ENCODE results near the gene SEMA3G.

The SEMA3G gene

DNA sequence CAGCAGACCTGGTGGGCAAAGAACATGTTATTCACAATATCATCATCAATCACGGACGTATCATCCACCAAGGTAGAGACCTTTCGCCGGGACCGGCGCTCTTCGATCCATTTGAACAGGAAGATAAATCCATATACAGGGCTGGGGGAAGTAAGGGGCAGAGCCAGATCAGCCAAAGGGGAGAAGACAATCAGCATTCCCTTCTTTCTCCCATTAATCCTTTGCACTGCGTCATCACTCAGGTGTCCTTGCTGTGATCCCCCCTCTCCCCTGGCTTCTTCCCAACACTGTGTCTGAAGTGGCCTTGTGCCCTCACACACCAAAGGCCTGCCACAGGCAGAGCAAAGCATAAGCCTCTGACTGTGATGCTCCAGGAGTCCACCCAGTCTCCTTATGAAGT lies 36.4 kb downstream of the SEMA3G start:
- no peak for DNase-seq

DNA sequence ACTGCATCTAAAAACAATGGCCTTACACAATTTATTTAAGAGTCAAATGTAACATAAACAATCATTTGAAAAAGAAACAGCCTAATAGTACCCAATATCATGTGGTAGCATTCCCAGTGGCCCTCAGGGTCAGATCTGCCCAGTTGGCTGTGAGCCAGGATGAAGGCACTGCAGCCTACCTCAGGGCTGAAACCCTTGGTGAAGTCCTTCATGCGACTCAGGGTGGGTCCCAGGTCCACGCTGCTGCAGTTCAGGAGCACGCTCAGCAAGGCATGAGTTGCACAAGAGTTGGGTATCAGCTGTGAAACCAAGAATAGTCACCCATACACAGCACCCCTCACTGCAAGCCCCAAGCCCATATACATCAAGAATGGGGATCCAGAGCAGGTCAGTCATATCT lies 37.1 kb downstream of the SEMA3G start:
- DNase-seq, result no peak

- no peak for DNase-seq
These were observed 38.0 kb downstream of the SEMA3G start for GRCh38 chr3:52406791-52407510.

GRCh38 chr3:52406231-52406661 lies 38.7 kb downstream of the SEMA3G start:
- DNase-seq, result no peak

GRCh38 chr3:52405601-52406110 lies 39.2 kb downstream of the SEMA3G start:
- DNase-seq, result no peak

- no peak for DNase-seq
These were observed 39.8 kb downstream of the SEMA3G start for GRCh38 chr3:52405066-52405465.

GRCh38 chr3:52404391-52404790 lies 40.5 kb downstream of the SEMA3G start:
- DNase-seq, result no peak

- DNase-seq, result no peak
These were observed 40.9 kb downstream of the SEMA3G start for GRCh38 chr3:52403955-52404354.

DNA sequence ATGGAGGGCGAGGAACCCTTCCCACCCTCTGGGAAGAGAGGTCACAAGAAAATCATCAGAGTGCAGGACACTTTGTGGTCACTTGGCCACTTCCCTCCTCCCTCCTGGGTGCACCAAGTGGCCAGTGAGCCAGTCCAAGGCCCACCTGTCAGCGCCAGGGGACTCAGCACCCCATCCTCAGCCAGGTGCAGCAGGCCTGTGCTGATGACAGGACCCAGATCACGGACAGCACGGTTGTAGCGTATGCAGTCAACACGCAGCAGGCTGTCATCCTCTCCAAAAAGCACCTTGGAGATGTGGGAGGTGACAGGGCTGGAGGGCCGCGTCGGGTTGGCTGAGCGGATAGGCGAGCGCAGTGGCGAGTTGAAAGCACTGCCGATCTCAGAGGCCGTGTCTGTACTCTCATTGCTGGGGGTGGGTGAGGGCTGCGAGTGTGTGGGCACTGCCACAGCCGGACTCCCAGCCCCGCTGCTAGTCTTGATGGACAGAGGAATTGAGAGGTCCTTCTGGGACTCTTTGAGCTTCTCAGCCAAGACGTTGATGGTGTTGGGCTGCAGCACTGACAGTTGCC lies 41.5 kb downstream of the SEMA3G start:
- no peak for DNase-seq

DNA sequence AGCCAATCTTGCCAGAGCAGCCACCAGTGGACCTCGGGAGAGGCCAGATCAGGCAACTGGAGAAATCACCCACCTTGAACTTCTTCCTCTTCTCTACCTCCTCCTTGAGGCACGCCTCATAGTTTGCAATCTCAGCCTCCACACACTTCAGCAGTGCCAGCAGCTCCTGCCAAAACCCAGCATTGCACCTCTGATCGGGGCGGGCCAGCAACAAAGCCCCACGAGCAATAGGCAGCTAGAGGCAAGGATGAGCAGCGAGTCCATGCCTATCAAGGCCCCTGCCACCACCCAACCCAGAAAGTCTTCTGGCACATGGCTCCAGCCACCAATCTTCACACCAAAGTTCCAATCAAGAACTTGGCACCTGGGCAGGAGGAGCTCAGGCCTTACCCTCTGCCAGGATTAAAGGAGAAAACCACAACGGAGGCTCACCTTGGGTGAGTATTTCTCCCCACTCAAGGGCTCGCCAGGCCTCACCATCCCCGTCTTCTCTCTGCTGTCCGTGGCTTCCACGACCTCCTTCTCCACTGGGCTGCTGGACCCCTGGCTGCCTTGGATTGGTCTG lies 42.1 kb downstream of the SEMA3G start:
- DNase-seq, result no peak

DNA sequence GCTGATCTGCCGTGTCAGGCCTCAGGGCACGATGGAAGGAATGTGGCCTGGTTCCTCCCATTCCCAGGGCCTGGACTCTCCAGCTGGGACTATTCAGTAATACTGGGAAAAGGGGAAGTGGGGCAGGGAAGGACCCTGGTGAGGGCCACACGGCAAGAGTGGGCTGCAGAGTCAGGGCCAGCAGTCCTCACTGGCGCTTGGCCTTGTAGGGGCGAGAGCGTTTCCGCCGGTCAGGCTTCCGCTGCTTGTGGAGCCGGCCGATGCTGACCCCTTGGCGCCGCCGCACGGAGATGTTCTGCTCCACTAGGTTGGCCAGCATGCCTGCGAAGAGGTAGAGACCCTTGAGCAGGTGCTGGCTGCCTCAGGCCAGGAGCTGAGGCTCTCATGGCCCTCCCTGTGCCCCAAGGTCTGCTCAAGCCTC lies 42.8 kb downstream of the SEMA3G start:
- no peak for DNase-seq

- no peak for DNase-seq
These were observed 43.4 kb downstream of the SEMA3G start for GRCh38 chr3:52401551-52401950.

DNA sequence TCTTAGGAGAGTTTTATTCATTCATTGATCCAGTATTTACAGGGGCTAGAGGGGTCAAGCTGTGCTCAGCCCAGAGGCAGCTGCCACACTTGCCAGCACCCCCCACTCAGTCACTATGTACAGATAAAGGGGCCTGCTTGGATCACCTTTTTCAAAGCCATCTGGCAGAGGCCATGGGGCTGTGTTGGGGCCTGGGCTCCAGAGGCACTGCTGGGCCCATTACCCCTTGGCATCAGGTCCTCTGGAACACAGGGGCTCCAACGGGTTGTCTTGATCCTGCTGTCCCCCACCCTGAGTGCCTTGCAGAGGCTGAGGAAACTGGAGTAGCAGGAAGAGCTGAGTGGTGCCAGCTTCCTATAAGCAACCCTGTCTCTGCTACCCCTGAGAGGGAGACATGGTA lies 43.9 kb downstream of the SEMA3G start:
- DNase-seq, result no peak

DNA sequence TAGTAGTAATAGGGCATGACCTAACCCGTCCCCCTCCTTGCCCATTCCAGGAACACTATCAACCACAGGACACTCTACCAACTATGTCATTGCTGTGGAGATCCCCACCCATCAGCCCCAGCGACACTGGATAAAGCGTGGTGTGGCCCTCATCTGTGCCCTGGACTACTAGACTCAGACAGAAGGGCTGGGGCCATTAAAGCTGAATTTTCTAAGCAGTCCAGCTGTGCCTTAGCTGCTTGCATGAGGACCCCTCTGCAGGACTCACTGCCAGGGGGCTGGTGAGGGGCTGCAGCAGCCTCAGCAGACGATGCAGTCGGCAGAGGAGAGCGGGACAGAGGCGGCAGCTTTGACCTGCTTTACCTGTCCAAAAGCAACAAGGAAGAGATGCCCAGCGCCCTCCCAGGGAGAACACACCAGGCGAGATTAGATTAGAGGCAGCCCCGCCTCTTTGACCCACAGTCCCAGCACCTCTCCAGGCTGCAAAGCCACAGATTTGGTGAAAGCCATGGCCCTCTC lies 44.6 kb downstream of the SEMA3G start:
- DNase-seq, result no peak

- no peak for DNase-seq
These were observed 45.3 kb downstream of the SEMA3G start for GRCh38 chr3:52399593-52399992.

DNA sequence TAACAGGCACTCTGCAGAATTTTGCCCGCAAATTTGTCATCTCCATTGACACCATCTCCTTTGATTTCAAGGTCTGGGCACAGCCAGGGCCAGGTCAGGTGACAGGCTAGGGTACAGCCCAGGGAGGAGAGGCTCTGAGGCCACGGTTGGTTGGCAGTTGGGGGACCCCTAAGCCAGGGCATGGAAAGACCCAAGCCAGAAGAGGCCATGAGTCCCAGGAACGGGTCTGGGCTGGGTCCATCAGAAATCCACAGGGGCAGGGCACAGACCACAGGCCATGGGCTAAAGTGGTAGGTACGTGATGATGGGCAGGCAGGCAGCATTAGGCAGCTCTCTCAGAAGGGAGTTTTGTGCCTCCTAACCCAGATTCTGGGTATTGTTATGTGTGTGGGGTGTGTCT lies 45.8 kb downstream of the SEMA3G start:
- DNase-seq, result no peak

GRCh38 chr3:52398670-52399081 lies 46.2 kb downstream of the SEMA3G start:
- DNase-seq, result no peak

DNA sequence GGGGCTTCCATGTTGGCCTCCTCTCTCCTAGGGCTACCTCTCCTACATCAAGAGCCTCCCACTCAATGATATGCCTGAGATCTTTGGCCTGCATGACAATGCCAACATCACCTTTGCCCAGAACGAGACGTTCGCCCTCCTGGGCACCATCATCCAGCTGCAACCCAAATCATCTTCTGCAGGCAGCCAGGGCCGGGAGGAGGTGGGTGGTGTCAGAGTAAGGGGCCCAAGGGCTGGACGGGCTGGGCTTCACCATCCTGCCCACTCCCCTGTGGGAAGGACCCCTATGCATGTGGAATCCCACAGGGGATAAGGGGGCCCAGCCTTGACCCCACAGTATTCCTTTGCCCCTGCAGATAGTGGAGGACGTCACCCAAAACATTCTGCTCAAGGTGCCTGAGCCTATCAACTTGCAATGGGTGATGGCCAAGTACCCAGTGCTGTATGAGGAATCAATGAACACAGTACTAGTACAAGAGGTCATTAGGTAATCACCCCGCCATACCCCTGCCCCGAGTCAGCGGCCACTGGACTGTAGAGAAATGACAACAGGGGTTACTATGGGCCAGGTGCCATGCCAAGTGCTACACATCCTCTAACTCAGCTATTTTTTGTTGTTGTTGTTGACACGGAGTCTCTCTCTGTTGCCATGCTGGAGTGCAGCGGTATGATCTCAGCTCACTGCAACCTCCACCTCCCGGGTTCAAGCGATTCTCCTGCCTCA lies 47.1 kb downstream of the SEMA3G start:
- DNase-seq, result no peak

DNA sequence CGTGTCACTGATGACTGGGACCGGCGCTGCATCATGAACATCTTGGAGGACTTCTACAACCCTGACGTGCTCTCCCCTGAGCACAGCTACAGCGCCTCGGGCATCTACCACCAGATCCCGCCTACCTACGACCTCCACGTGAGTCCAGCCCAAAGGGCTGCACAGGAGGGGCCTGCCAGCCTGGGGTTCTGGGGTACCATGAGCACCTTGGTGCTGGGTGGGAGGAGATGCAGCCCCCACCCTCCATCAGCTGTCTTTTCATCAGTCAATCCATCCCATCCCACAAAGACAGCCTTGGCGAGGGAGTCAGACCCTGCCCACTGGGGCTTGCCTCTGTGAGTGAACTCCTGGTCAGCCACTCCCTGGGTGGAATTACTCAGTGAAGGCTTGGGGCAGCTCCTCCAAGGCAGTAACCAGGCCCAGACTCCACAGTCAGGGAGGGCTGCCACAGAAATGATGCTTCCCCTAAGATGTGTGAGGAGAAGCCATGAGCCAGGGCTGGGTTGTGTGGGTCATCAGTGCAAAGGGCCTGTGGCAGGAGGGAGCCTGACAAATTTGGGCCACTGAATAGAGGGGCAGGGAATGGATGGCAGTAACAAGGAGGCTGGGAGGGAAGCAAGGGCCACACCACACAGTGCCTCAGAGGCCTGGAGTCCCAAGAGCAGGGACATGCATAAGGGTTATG lies 47.9 kb downstream of the SEMA3G start:
- DNase-seq, result no peak

DNA sequence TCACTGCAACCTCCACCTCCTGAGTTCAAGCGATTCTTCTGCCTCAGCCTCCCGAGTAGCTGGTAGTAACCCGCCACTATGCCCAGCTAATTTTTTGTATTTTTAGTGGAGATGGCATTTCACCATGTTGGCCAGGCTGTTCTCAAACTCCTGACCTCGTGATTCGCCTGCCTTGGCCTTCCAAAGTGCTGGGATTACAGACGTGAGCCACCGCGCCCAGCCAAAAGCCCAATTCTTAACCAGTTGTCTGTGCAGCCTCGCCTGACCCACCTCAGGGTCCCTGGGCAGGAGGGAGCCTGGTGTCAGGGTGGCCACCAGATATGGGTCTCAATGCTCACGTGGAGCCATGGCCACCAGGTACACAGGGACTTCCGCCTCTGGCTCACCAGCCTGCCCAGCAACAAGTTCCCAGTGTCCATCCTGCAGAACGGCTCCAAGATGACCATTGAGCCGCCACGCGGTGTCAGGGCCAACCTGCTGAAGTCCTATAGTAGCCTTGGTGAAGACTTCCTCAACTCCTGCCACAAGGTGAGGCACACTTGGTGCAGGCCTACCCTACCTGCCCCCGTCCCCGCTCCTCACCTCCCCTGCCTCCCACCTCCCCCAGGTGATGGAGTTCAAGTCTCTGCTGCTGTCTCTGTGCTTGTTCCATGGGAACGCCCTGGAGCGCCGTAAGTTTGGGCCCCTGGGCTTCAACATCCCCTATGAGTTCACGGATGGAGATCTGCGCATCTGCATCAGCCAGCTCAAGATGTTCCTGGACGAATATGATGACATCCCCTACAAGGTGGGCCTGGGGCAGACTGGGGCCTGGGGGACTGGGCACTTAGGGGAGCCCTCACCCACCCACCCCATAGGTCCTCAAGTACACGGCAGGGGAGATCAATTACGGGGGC lies 48.6 kb downstream of the SEMA3G start:
- no peak for DNase-seq

GRCh38 chr3:52395503-52395865 lies 49.4 kb downstream of the SEMA3G start:
- DNase-seq, result no peak
